GM12878 (cell line): ENCODE data around the gene PKD1L1. TPM values are rescaled to one million over a fixed set of nuclear protein-coding genes. Genes with fewer than 3 reads are reported as not detected.
A peak's percentile ranks its signal among the peaks of the same experiment; 100 is the strongest.

Experiments
- ATAC-seq: fragments of 200-7000 bp; cut with Tn5 transposase; 3 replicates; pipeline ENCODE4 v1.9.1; 2020; ENCODE audit warnings: mild to moderate bottlenecking, moderate library complexity
- BruUV-seq: library from RNA; stranded (reverse); fragments of 400-500 nt; replicated peaks from 2 replicates; lab custom pipeline; 2021; lab: Mats Ljungman, UMichigan
- CTCF ChIA-PET: fragments of 300-600 bp; sonication (Branson Sonifier 250); formaldehyde crosslinking; extraction: SDS; loops from one replicate; lab custom pipeline; 2021; ENCODE audit warnings: inconsistent platforms; lab: Yijun Ruan, JAX
- POLR2A ChIA-PET: fragments of 350-600 bp; formaldehyde crosslinking; extraction: SDS; loops from one replicate; lab custom pipeline; 2021; ENCODE audit warnings: inconsistent platforms; lab: Charles Lee
- RAD21 ChIA-PET: fragments of 300-600 bp; sonication (Branson Sonifier 250); formaldehyde crosslinking; loops from one replicate; lab custom pipeline; 2023; ENCODE audit warnings: antibody characterized with exemption; ENCODE audit not compliant: unreplicated experiment; lab: Charles Lee
- SMC1A ChIA-PET: fragments of 300-600 bp; sonication (Branson Sonifier 250); formaldehyde crosslinking; loops from one replicate; lab custom pipeline; 2023; ENCODE audit not compliant: unreplicated experiment, uncharacterized antibody; lab: Charles Lee
- DNase-seq: peaks from one replicate; pipeline ENCODE4 v3.0.0-alpha.2; 2011; ENCODE audit warnings: low read depth, low spot score
- FAIRE-seq: peaks from 3 replicates; lab custom pipeline; 2011; peaks lifted over from hg19 to GRCh38; lab: Jason Lieb, UNC
- H2AFZ ChIP-seq: 2 replicates; pipeline ENCODE4 v1.6.0; 2011; ENCODE audit warnings: low read depth, low read length, control low read depth; ENCODE audit not compliant: control insufficient read depth
- H3K27ac ChIP-seq: 2 replicates; pipeline ENCODE4 v1.5.1; 2011; ENCODE audit warnings: control low read depth; ENCODE audit not compliant: control insufficient read depth, insufficient read depth
- H3K27me3 ChIP-seq, 2 experiments: replicated peaks in 1 of 2; 2 replicates each; pipeline versions ENCODE4 v1.6.0 to v1.6.1; 2011; ENCODE audit warnings: low read length in 1 of 2; ENCODE audit not compliant: control insufficient read depth in 2 of 2, insufficient read depth in 2 of 2
- H3K36me3 ChIP-seq, 2 experiments: 2 replicates each; pipeline ENCODE4 v1.5.1; 2011; ENCODE audit warnings: low read length in 1 of 2; ENCODE audit not compliant: control insufficient read depth in 2 of 2, insufficient read depth in 2 of 2
- H3K4me1 ChIP-seq: 2 replicates; pipeline ENCODE4 v1.6.1; 2011; ENCODE audit warnings: mild to moderate bottlenecking, low read length, moderate library complexity, mixed read lengths; ENCODE audit not compliant: control insufficient read depth, insufficient read depth
- H3K4me2 ChIP-seq: 2 replicates; pipeline ENCODE4 v1.6.0; 2011; ENCODE audit warnings: control low read depth; ENCODE audit not compliant: control insufficient read depth, insufficient read depth
- H3K4me3 ChIP-seq: fragments of 200-600 bp; sonication (generic); 2 replicates; pipeline ENCODE4 v1.5.1; 2016
- H3K79me2 ChIP-seq: 2 replicates; pipeline ENCODE4 v1.6.0; 2011; ENCODE audit warnings: low read length; ENCODE audit not compliant: control insufficient read depth, insufficient read depth
- H3K9ac ChIP-seq: 2 replicates; pipeline ENCODE4 v1.8.0; 2011; ENCODE audit warnings: low read length, control low read depth, mixed read lengths; ENCODE audit not compliant: control insufficient read depth, insufficient read depth
- H3K9me3 ChIP-seq: replicated peaks from 3 replicates; pipeline ENCODE4 v1.5.1; 2011; ENCODE audit warnings: mild to moderate bottlenecking, low read length; ENCODE audit not compliant: control insufficient read depth, insufficient read depth
- H4K20me1 ChIP-seq: 2 replicates; pipeline ENCODE4 v1.6.0; 2011; ENCODE audit not compliant: control insufficient read depth, insufficient read depth
- CBX3 ChIP-seq: fragments of 200-600 bp; sonication (generic); IDR thresholded peaks from 2 replicates; pipeline ENCODE4 v1.6.1; 2016; ENCODE audit warnings: low read depth, borderline replicate concordance
- RAD21 ChIP-seq: IDR thresholded peaks from 2 replicates; pipeline ENCODE4 v1.6.1; 2011; ENCODE audit warnings: mild to moderate bottlenecking, low read depth, low read length, moderate library complexity; ENCODE audit not compliant: insufficient read depth
- SMC3 ChIP-seq: IDR thresholded peaks from 2 replicates; pipeline ENCODE4 v1.6.1; 2011; ENCODE audit warnings: low read length, improper control_type of control experiment, borderline replicate concordance
- YY1 ChIP-seq: IDR thresholded peaks from 2 replicates; pipeline ENCODE4 v1.6.1; 2011; ENCODE audit warnings: low read depth, mild to moderate bottlenecking, low read length
- WGBS: methylation state at CpG from one replicate; pipeline ENCODE4 v1.1.6; 2016; ENCODE audit warnings: low lambda C conversion rate; ENCODE audit not compliant: insufficient replicate concordance, insufficient coverage; ENCODE audit errors: missing lambda C conversion rate; 5-methylcytosine and 5-hydroxymethylcytosine counted together
- in situ Hi-C: fragments of 300-500 bp; cut with MboI; formaldehyde crosslinking; loops from 9 replicates; pipeline ENCODE4 v1.14.3; 2018; ENCODE audit warnings: mixed read lengths
- intact Hi-C: fragments of 100-400 bp; cut with micrococcal nuclease; formaldehyde crosslinking; loops from one replicate; pipeline ENCODE4 v1.14.2; 2022; ENCODE audit not compliant: unreplicated experiment
- polyA plus RNA-seq, 11 experiments: library from polyadenylated mRNA; depleted of rRNA in 4 of 11; unstranded in 6 of 11; stranded (reverse) in 5 of 11; fragments of >200 nt; fragmentation: Nextera tagmentation in 4 of 11; fragmentation: Illumina TruSeq in 1 of 11; extraction: Ambion mirVana in 4 of 11; extraction: Trizol in 1 of 11; gene quantifications; 1 replicate in 1 of 11; 2 replicates in 10 of 11; pipeline versions ENCODE4 v1.2.1 to v1.2.3, GENCODE V29; 2011 to 2016; ENCODE audit warnings: inconsistent platforms in 2 of 11, missing spikeins in 2 of 11, low read depth in 1 of 11
- total RNA-seq, 4 experiments: library from RNA; depleted of rRNA in 3 of 4; stranded (reverse); fragments of >200 nt in 3 of 4; fragmentation: Illumina TruSeq in 1 of 4; extraction: Trizol in 1 of 4; gene quantifications; 2 replicates each; pipeline versions ENCODE4 v1.2.1 to v1.2.3, GENCODE V29; 2013 to 2021
- TF ChIP-seq, protein P1 (sequence below), 3 experiments: IDR thresholded peaks in 2 of 3; conservative IDR thresholded peaks in 1 of 3; 2 replicates each; pipeline ENCODE4 v1.5.1; 2011; ENCODE audit warnings: low read depth in 3 of 3, low read length in 3 of 3, mild to moderate bottlenecking in 3 of 3, control low read depth in 2 of 3, moderate library complexity in 2 of 3, inconsistent platforms in 1 of 3, mixed read lengths in 1 of 3; ENCODE audit not compliant: control insufficient read depth in 2 of 3, insufficient read depth in 1 of 3; ENCODE audit errors: extremely low read depth in 1 of 3

The PKD1L1 gene
- total and polyA plus RNA-seq, 10 of the 15 experiments (the other 5 are each of a cell fraction or from before 2014, with no cell fraction given), result under 0.01 to 0.05 (median 0.02) TPM; not detected in 3

- Histone ChIP-seq H3K4me3 (no peak overlapping the region), H3K27me3 (peaks cover 3% of the 10 kb centered on the region in 2 experiments; a peak in 2 of 4 replicates), H3K9ac (no peak overlapping the region), H3K79me2 (no peaks in the 10 kb centered on the region), H3K4me2 (no peak overlapping the region), H3K4me1 (no peaks in the 10 kb centered on the region), H2AFZ (no peak overlapping the region), H3K27ac (no peak overlapping the region), H3K9me3 (no peaks in the 10 kb centered on the region), H4K20me1 (no peaks in the 10 kb centered on the region), H3K36me3 (no peaks in the 10 kb centered on the region)
- ChIA-PET POLR2A (no interaction called here), CTCF (interaction anchor here (0.7 to 3.0 kb wide), 15 partner anchors 11 to 1896 kb away, joined by 3 to 51 read pairs (median 4); no protein-coding TSS in a partner anchor), SMC1A (interaction anchor here (0.6 to 5.2 kb wide), 9 partner anchors 10 to 1588 kb away, joined by 3 to 30 read pairs (median 4); no protein-coding TSS in a partner anchor), RAD21 (interaction anchor here (0.8 to 1.7 kb wide), 7 partner anchors 13 to 552 kb away, joined by 3 to 30 read pairs (median 3); no protein-coding TSS in a partner anchor)
- FAIRE-seq (peak; percentile 96), DNase-seq (peak; percentile 15), ATAC-seq (peak; percentile 77)
- in situ Hi-C loops (loop anchor here (5.0 kb wide), 1 partner anchor 557 kb away; no protein-coding TSS in a partner anchor), intact Hi-C loops (loop anchor here (1.0 kb wide), 3 partner anchors 374 to 553 kb away; no protein-coding TSS in a partner anchor)
- BruUV-seq, result no TSS peak
- 51% methylated on average over 6 of the region's 6 CpGs for WGBS
- TF ChIP-seq RAD21 (peak; percentile 99), YY1 (peak; percentile 55; the same call in 1 of the 2 replicates), SMC3 (peak; percentile 97), CBX3 (no peak)
- TF ChIP-seq, protein P1, sequence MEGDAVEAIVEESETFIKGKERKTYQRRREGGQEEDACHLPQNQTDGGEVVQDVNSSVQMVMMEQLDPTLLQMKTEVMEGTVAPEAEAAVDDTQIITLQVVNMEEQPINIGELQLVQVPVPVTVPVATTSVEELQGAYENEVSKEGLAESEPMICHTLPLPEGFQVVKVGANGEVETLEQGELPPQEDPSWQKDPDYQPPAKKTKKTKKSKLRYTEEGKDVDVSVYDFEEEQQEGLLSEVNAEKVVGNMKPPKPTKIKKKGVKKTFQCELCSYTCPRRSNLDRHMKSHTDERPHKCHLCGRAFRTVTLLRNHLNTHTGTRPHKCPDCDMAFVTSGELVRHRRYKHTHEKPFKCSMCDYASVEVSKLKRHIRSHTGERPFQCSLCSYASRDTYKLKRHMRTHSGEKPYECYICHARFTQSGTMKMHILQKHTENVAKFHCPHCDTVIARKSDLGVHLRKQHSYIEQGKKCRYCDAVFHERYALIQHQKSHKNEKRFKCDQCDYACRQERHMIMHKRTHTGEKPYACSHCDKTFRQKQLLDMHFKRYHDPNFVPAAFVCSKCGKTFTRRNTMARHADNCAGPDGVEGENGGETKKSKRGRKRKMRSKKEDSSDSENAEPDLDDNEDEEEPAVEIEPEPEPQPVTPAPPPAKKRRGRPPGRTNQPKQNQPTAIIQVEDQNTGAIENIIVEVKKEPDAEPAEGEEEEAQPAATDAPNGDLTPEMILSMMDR (IDR thresholded peaks at IDR 0.05 in 2 of 3, conservative IDR thresholded peaks at IDR 0.05 in 1 of 3; ENCODE audit: control insufficient read depth in 2 of 3, extremely low read depth in 1 of 3, insufficient read depth in 1 of 3, low read depth in 3 of 3, low read length in 3 of 3), result peak; percentile 88 to 95 (median 93)
Measured at GRCh38 chr7:47818796-47819606, 129.3 kb downstream of the PKD1L1 start.
